GM20000 (cell line): ENCODE data around the gene IPPK.

Experiments used
- DNase-seq: peaks from one replicate; pipeline ENCODE4 v3.0.0; 2012; ENCODE audit warnings: low spot score
- CTCF ChIP-seq: IDR thresholded peaks from 2 replicates; pipeline ENCODE4 v1.5.1; 2012; ENCODE audit warnings: mild to moderate bottlenecking, control low read depth; ENCODE audit errors: extremely low read depth, missing control alignments

IPPK gene

GRCh38 chr9:92641092-92641809 lies 28.7 kb downstream of the IPPK start:
- DNase-seq: no peak
- no peak for TF ChIP-seq CTCF

- no peak for DNase-seq
- TF ChIP-seq CTCF: no peak
These were observed 29.4 kb downstream of the IPPK start for GRCh38 chr9:92640398-92641091.

- no peak for TF ChIP-seq CTCF
- DNase-seq: no peak
These were observed 30.1 kb downstream of the IPPK start for GRCh38 chr9:92639791-92640271.

GRCh38 chr9:92639124-92639523 lies 30.8 kb downstream of the IPPK start:
- DNase-seq: no peak
- TF ChIP-seq CTCF: no peak

- no peak for DNase-seq
- no peak for TF ChIP-seq CTCF
These were observed 31.3 kb downstream of the IPPK start for GRCh38 chr9:92638621-92639101.

- no peak for TF ChIP-seq CTCF
- no peak for DNase-seq
These were observed 31.9 kb downstream of the IPPK start for GRCh38 chr9:92637886-92638620.

GRCh38 chr9:92637326-92637725 lies 32.6 kb downstream of the IPPK start:
- no peak for DNase-seq
- TF ChIP-seq CTCF: no peak
